ENCODE results near the gene CWC25. TPM values are rescaled to one million over a fixed set of nuclear protein-coding genes. Genes with fewer than 3 reads are reported as not detected.

CWC25 gene
- total and polyA plus RNA-seq, 2 of the 13 experiments (the other 11 are each of a cell fraction or from before 2014, with no cell fraction given) = 15.6 to 22.7 TPM

DNA sequence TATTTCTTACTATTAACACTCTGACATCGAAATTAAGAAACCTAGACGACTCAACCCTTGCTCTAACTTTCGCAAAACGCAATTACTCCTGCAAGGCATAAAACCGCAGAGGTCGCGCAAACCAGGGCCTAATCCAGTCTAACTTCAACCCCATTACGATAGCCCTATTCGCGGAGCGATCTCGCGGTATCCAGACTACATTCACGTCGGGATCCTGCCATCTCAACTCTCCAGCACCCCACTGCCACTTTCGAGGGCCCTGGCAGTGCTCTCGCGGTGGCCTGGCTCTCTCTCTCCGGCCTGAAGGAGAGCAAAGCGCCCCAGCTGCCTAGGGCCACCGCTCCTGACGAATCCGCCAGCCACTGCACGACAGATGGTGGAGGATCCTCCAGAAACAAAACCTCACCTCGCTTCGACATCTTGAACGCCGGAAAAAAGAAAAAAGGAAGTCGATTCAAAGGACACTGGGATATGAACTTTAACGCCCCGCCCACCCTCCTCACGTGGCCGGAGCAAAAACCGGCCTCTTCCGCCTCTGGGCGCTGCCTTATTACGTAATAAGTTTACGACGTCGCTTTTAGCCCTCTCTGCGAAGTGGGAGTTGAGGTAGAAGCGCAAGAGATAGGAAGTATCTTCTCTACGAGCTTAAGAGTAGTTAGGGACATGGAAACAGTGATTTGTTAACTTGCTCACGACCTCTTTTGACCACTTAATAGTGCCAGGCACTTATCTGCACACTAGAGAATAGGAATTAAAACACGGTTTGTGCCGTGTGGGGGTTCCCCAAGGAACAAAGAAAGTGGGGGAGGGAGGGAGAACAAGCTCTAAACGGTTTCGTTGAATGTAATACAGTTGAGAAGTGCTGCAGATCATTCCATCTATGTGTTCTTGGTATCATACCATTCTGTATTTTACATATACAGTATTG lies 28.4 kb upstream of the CWC25 start, which contains the start of gene RPL23 (continued):
- TF ChIP-seq ZNF782 (CRISPR knock-in tag; IDR thresholded peaks at IDR 0.05; ENCODE audit: borderline replicate concordance) (peak; percentile 96; the same call in 1 of the 2 replicates), AKAP8 (CRISPR knock-in tag; IDR thresholded peaks at IDR 0.05) (no peak), ZNF737 (CRISPR knock-in tag; IDR thresholded peaks at IDR 0.05; ENCODE audit: borderline replicate concordance) (0 out of 2 replicates have a peak, but pooled peaks have one; percentile 80), RNF2 (conservative IDR thresholded peaks at IDR 0.05; ENCODE audit: low read depth) (peak; percentile 64; the same call in 1 of the 2 replicates), KDM5B (CRISPR knock-in tag; IDR thresholded peaks at IDR 0.05; ENCODE audit: borderline replicate concordance) (peak; percentile 91; the same call in 1 of the 2 replicates), ZNF570 (CRISPR knock-in tag; IDR thresholded peaks at IDR 0.05; ENCODE audit: borderline replicate concordance) (0 out of 2 replicates have a peak, but pooled peaks have one; percentile 53), AGO2 (optimal IDR thresholded peaks at IDR 0.05; ENCODE audit: low read depth, low read length) (peak; percentile 92), ARNT2 (CRISPR knock-in tag; IDR thresholded peaks at IDR 0.05; ENCODE audit: low read depth) (peak; percentile 90), REPIN1 (CRISPR knock-in tag; IDR thresholded peaks at IDR 0.05; ENCODE audit: borderline replicate concordance, low read depth) (peak; percentile 99), IKZF1 (IDR thresholded peaks at IDR 0.05) (no peak), GFI1 (CRISPR knock-in tag; IDR thresholded peaks at IDR 0.05; ENCODE audit: borderline replicate concordance) (peak; percentile 87)
- TF ChIP-seq, protein P1, sequence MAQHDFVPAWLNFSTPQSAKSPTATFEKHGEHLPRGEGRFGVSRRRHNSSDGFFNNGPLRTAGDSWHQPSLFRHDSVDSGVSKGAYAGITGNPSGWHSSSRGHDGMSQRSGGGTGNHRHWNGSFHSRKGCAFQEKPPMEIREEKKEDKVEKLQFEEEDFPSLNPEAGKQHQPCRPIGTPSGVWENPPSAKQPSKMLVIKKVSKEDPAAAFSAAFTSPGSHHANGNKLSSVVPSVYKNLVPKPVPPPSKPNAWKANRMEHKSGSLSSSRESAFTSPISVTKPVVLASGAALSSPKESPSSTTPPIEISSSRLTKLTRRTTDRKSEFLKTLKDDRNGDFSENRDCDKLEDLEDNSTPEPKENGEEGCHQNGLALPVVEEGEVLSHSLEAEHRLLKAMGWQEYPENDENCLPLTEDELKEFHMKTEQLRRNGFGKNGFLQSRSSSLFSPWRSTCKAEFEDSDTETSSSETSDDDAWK (CRISPR knock-in tag; IDR thresholded peaks at IDR 0.05) = no peak
- TF ChIP-seq, protein P2, sequence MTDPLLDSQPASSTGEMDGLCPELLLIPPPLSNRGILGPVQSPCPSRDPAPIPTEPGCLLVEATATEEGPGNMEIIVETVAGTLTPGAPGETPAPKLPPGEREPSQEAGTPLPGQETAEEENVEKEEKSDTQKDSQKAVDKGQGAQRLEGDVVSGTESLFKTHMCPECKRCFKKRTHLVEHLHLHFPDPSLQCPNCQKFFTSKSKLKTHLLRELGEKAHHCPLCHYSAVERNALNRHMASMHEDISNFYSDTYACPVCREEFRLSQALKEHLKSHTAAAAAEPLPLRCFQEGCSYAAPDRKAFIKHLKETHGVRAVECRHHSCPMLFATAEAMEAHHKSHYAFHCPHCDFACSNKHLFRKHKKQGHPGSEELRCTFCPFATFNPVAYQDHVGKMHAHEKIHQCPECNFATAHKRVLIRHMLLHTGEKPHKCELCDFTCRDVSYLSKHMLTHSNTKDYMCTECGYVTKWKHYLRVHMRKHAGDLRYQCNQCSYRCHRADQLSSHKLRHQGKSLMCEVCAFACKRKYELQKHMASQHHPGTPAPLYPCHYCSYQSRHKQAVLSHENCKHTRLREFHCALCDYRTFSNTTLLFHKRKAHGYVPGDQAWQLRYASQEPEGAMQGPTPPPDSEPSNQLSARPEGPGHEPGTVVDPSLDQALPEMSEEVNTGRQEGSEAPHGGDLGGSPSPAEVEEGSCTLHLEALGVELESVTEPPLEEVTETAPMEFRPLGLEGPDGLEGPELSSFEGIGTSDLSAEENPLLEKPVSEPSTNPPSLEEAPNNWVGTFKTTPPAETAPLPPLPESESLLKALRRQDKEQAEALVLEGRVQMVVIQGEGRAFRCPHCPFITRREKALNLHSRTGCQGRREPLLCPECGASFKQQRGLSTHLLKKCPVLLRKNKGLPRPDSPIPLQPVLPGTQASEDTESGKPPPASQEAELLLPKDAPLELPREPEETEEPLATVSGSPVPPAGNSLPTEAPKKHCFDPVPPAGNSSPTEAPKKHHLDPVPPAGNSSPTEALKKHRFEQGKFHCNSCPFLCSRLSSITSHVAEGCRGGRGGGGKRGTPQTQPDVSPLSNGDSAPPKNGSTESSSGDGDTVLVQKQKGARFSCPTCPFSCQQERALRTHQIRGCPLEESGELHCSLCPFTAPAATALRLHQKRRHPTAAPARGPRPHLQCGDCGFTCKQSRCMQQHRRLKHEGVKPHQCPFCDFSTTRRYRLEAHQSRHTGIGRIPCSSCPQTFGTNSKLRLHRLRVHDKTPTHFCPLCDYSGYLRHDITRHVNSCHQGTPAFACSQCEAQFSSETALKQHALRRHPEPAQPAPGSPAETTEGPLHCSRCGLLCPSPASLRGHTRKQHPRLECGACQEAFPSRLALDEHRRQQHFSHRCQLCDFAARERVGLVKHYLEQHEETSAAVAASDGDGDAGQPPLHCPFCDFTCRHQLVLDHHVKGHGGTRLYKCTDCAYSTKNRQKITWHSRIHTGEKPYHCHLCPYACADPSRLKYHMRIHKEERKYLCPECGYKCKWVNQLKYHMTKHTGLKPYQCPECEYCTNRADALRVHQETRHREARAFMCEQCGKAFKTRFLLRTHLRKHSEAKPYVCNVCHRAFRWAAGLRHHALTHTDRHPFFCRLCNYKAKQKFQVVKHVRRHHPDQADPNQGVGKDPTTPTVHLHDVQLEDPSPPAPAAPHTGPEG (CRISPR knock-in tag; IDR thresholded peaks at IDR 0.05) = peak; percentile 77; the same call in 1 of the 2 replicates
- TF ChIP-seq, protein P3, sequence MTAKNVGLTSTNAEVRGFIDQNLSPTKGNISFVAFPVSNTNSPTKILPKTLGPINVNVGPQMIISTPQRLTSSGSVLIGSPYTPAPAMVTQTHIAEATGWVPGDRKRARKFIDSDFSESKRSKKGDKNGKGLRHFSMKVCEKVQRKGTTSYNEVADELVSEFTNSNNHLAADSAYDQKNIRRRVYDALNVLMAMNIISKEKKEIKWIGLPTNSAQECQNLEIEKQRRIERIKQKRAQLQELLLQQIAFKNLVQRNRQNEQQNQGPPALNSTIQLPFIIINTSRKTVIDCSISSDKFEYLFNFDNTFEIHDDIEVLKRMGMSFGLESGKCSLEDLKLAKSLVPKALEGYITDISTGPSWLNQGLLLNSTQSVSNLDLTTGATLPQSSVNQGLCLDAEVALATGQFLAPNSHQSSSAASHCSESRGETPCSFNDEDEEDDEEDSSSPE (CRISPR knock-in tag; IDR thresholded peaks at IDR 0.05) = peak; percentile 79
- TF ChIP-seq, protein P4, sequence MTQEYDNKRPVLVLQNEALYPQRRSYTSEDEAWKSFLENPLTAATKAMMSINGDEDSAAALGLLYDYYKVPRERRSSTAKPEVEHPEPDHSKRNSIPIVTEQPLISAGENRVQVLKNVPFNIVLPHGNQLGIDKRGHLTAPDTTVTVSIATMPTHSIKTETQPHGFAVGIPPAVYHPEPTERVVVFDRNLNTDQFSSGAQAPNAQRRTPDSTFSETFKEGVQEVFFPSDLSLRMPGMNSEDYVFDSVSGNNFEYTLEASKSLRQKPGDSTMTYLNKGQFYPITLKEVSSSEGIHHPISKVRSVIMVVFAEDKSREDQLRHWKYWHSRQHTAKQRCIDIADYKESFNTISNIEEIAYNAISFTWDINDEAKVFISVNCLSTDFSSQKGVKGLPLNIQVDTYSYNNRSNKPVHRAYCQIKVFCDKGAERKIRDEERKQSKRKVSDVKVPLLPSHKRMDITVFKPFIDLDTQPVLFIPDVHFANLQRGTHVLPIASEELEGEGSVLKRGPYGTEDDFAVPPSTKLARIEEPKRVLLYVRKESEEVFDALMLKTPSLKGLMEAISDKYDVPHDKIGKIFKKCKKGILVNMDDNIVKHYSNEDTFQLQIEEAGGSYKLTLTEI (CRISPR knock-in tag; conservative IDR thresholded peaks at IDR 0.05) = no peak; the same call in 1 of the 2 replicates
- TF ChIP-seq, protein P5, sequence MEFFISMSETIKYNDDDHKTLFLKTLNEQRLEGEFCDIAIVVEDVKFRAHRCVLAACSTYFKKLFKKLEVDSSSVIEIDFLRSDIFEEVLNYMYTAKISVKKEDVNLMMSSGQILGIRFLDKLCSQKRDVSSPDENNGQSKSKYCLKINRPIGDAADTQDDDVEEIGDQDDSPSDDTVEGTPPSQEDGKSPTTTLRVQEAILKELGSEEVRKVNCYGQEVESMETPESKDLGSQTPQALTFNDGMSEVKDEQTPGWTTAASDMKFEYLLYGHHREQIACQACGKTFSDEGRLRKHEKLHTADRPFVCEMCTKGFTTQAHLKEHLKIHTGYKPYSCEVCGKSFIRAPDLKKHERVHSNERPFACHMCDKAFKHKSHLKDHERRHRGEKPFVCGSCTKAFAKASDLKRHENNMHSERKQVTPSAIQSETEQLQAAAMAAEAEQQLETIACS (CRISPR knock-in tag; IDR thresholded peaks at IDR 0.05) = peak; percentile 73

Measured in HepG2 (cell line).